A549 (cell line): ENCODE measurements around the gene HPF1. TPM values are rescaled to one million over a fixed set of nuclear protein-coding genes. Genes with fewer than 3 reads are reported as not detected.
A peak's percentile ranks its signal among the peaks of the same experiment; 100 is the strongest.
"Not testable (repeated sequence)": the region's sequence is repeated elsewhere in the genome, so short reads cannot be mapped to it uniquely, and the experiment has no call there.

Source experiments
- ATAC-seq, 2 experiments: fragments of 200-7000 bp in 1 of 2; fragments of >200 bp in 1 of 2; cut with Nextera tagmentation in 1 of 2; cut with Tn5 transposase in 1 of 2; 3 replicates each; pipeline versions ENCODE4 v1.8.0 to v1.9.1; 2018 to 2020; ENCODE audit warnings: mild to moderate bottlenecking in 1 of 2, moderate library complexity in 1 of 2
- CTCF ChIA-PET: fragments of 300-600 bp; sonication (Branson Sonifier 250); formaldehyde crosslinking; extraction: SDS; loops from one replicate; lab custom pipeline; 2021; ENCODE audit warnings: antibody characterized with exemption, inconsistent platforms; lab: Yijun Ruan, JAX
- POLR2A ChIA-PET: fragments of 350-600 bp; formaldehyde crosslinking; extraction: SDS; loops from one replicate; lab custom pipeline; 2021; ENCODE audit warnings: antibody characterized with exemption, inconsistent platforms; lab: Yijun Ruan, JAX
- DNase-seq, 2 experiments: peaks; one replicate each; pipeline versions ENCODE4 v3.0.0 to v3.0.0-alpha.2; 2011 to 2016; ENCODE audit warnings: low read depth in 1 of 2, low spot score in 1 of 2
- FAIRE-seq: peaks from 2 replicates; lab custom pipeline; 2011; peaks lifted over from hg19 to GRCh38; lab: Jason Lieb, UNC
- H3K27ac ChIP-seq, 2 experiments: fragments of >200 bp; sonication (Bioruptor Twin); formaldehyde crosslinking; 3 replicates each; pipeline ENCODE4 v1.5.1; 2016 to 2017
- H3K4me1 ChIP-seq: fragments of >200 bp; sonication (Bioruptor Twin); formaldehyde crosslinking; 3 replicates; pipeline ENCODE4 v1.6.1; 2016
- H3K4me2 ChIP-seq: fragments of >200 bp; sonication (Bioruptor Twin); formaldehyde crosslinking; 3 replicates; pipeline ENCODE4 v1.6.1; 2016
- H3K4me3 ChIP-seq: fragments of >200 bp; sonication (Bioruptor Twin); formaldehyde crosslinking; 3 replicates; pipeline ENCODE4 v1.5.1; 2016
- H3K9me3 ChIP-seq: fragments of >200 bp; sonication (Bioruptor Twin); formaldehyde crosslinking; 3 replicates; pipeline ENCODE4 v1.6.1; 2016
- BHLHE40 ChIP-seq: IDR thresholded peaks from 2 replicates; pipeline ENCODE4 v1.6.1; 2012; ENCODE audit warnings: low read depth, low read length, inconsistent platforms
- CBX8 ChIP-seq: fragments of 200-600 bp; sonication (generic); IDR thresholded peaks from 2 replicates; pipeline ENCODE4 v1.6.1; 2016
- CHD4 ChIP-seq: fragments of 200-600 bp; sonication (generic); IDR thresholded peaks from 2 replicates; pipeline ENCODE4 v1.6.1; 2016; ENCODE audit warnings: antibody characterized with exemption, mild to moderate bottlenecking, borderline replicate concordance
- ESRRA ChIP-seq: fragments of 150-350 bp; IDR thresholded peaks from 2 replicates; pipeline ENCODE4 v1.6.1; 2014; ENCODE audit warnings: mild to moderate bottlenecking, low read length, borderline replicate concordance
- FOSL2 ChIP-seq, 2 experiments: fragments of 450-650 bp in 1 of 2; fragments of >200 bp in 1 of 2; sonication (Bioruptor Twin) in 1 of 2; formaldehyde crosslinking; IDR thresholded peaks; 2 replicates each; pipeline versions ENCODE4 v1.5.0 to v1.6.1; 2016 to 2020; ENCODE audit warnings: mild to moderate bottlenecking in 1 of 2, moderate library complexity in 1 of 2
- FOXS1 ChIP-seq: fragments of 250-450 bp; sonication (Bioruptor Pico); IDR thresholded peaks from 2 replicates; pipeline ENCODE4 v1.5.0; 2020; ENCODE audit warnings: mild to moderate bottlenecking, moderate library complexity
- JUN ChIP-seq, 2 experiments: fragments of >200 bp; sonication (Bioruptor Twin); formaldehyde crosslinking; IDR thresholded peaks; 2 replicates in 1 of 2; 3 replicates in 1 of 2; pipeline ENCODE4 v1.6.1; 2016 to 2017
- KDM5A ChIP-seq: fragments of 200-600 bp; sonication (generic); IDR thresholded peaks from 2 replicates; pipeline ENCODE4 v1.6.1; 2016; ENCODE audit warnings: antibody characterized with exemption, mild to moderate bottlenecking
- MAFK ChIP-seq: fragments of 450-650 bp; IDR thresholded peaks from 2 replicates; pipeline ENCODE4 v1.6.1; 2014; ENCODE audit not compliant: partially characterized antibody
- MAZ ChIP-seq: fragments of 150-350 bp; IDR thresholded peaks from 2 replicates; pipeline ENCODE4 v1.6.1; 2014; ENCODE audit warnings: antibody characterized with exemption, low read depth, low read length, borderline replicate concordance
- PHF8 ChIP-seq: fragments of 200-600 bp; sonication (generic); IDR thresholded peaks from 2 replicates; pipeline ENCODE4 v1.6.1; 2016; ENCODE audit warnings: low read depth, mild to moderate bottlenecking, antibody characterized with exemption, moderate library complexity, borderline replicate concordance
- POLR2A ChIP-seq: IDR thresholded peaks from 2 replicates; pipeline ENCODE4 v1.6.1; 2012; ENCODE audit warnings: mild to moderate bottlenecking, low read length
- RAD21 ChIP-seq, 2 experiments: fragments of >200 bp in 1 of 2; sonication (Bioruptor Twin) in 1 of 2; formaldehyde crosslinking in 1 of 2; IDR thresholded peaks in 1 of 2; conservative IDR thresholded peaks in 1 of 2; 2 replicates in 1 of 2; 3 replicates in 1 of 2; pipeline ENCODE4 v1.6.1; 2012 to 2018; ENCODE audit warnings: inconsistent platforms in 1 of 2
- RCOR1 ChIP-seq: fragments of 150-350 bp; IDR thresholded peaks from 2 replicates; pipeline ENCODE4 v1.6.1; 2014; ENCODE audit warnings: antibody characterized with exemption, low read length, low read depth
- ZC3H11A ChIP-seq: fragments of 450-650 bp; IDR thresholded peaks from 2 replicates; pipeline ENCODE4 v1.6.1; 2014; ENCODE audit warnings: antibody characterized with exemption, mild to moderate bottlenecking
- ZNF302 ChIP-seq: fragments of 250-450 bp; sonication (Bioruptor Pico); IDR thresholded peaks from 2 replicates; pipeline ENCODE4 v1.9.0; 2021; ENCODE audit warnings: inconsistent platforms, mild to moderate bottlenecking, moderate library complexity
- ZSCAN20 ChIP-seq: fragments of 250-450 bp; sonication (Bioruptor Pico); IDR thresholded peaks from 2 replicates; pipeline ENCODE4 v1.8.0; 2022; ENCODE audit warnings: mild to moderate bottlenecking, moderate library complexity
- WGBS: methylation state at CpG from one replicate; pipeline ENCODE4 v1.1.6; 2017; ENCODE audit errors: missing lambda C conversion rate; 5-methylcytosine and 5-hydroxymethylcytosine counted together
- polyA minus RNA-seq: library from RNA; depleted of rRNA, polyadenylated mRNA; stranded (reverse); fragments of >200 nt; gene quantifications from 2 replicates; pipeline ENCODE4 v1.2.3, GENCODE V29; 2011; rRNA and poly(A)+ RNA removed
- polyA plus RNA-seq, 4 experiments: library from polyadenylated mRNA; depleted of rRNA in 3 of 4; stranded (reverse); fragments of >200 nt; fragmentation: RNase III in 1 of 4; extraction: RNeasy Plus Mini Kit Qiagen cat#74134 plus additional on column Dnase treatment in 1 of 4; gene quantifications; 2 replicates in 3 of 4; 3 replicates in 1 of 4; pipeline ENCODE4 v1.2.3, GENCODE V29; 2011 to 2017
- TF ChIP-seq, protein P1 (sequence below): fragments of >200 bp; sonication (Bioruptor Twin); formaldehyde crosslinking; IDR thresholded peaks from 3 replicates; pipeline ENCODE4 v1.6.1; 2016
- TF ChIP-seq, protein P2 (sequence below): IDR thresholded peaks from 2 replicates; pipeline ENCODE4 v1.6.1; 2012
- TF ChIP-seq, protein P3 (sequence below): IDR thresholded peaks from 2 replicates; pipeline ENCODE4 v1.6.1; 2012; ENCODE audit warnings: low read depth, borderline replicate concordance

HPF1 gene
- 19.4 and 33.7 TPM in 2 replicates for polyA plus RNA-seq (2011; rRNA removed)
- 10.2 and 12.6 TPM in 2 replicates for polyA plus RNA-seq (2012; cell fraction: cytosol; rRNA removed)
- polyA plus RNA-seq (2012; cell fraction: nucleus; rRNA removed): 5.9 and 13.0 TPM in 2 replicates
- 21.6 to 23.4 TPM (median 23.0 TPM) in 3 replicates for polyA plus RNA-seq (2017; fragmentation: RNase III; extraction: RNeasy Plus Mini Kit Qiagen cat#74134 plus additional on column Dnase treatment)
- 1.8 and 3.0 TPM in 2 replicates for polyA minus RNA-seq

GRCh38 chr4:169757575-169758184, at the start of gene HPF1:
HPF1 (minus strand) TSS chr4:169757944; CDS start chr4:169757877, 67 bp downstream.
- ATAC-seq: peak; percentile 96 to 98
- H3K4me1 ChIP-seq: peaks cover 6% of the 10 kb centered on the region; the same call in 1 of the 3 replicates
- ChIA-PET CTCF (interaction anchor here (0.6 to 0.9 kb wide), 2 partner anchors 53 to 496 kb away, joined by 3 read pairs; no protein-coding TSS in a partner anchor), POLR2A (no interaction called here)
- WGBS: 7% methylated on average over 5 of the region's 46 CpGs
- no peak for TF ChIP-seq FOXS1 (CRISPR knock-in tag)
- peak; percentile 90 for TF ChIP-seq BHLHE40
- TF ChIP-seq, protein P1, sequence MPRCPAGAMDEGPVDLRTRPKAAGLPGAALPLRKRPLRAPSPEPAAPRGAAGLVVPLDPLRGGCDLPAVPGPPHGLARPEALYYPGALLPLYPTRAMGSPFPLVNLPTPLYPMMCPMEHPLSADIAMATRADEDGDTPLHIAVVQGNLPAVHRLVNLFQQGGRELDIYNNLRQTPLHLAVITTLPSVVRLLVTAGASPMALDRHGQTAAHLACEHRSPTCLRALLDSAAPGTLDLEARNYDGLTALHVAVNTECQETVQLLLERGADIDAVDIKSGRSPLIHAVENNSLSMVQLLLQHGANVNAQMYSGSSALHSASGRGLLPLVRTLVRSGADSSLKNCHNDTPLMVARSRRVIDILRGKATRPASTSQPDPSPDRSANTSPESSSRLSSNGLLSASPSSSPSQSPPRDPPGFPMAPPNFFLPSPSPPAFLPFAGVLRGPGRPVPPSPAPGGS: 0 out of 3 replicates have a peak, but pooled peaks have one; percentile 45
- TF ChIP-seq MAFK: peak; percentile 73
- no peak for TF ChIP-seq KDM5A
- TF ChIP-seq, protein P2, sequence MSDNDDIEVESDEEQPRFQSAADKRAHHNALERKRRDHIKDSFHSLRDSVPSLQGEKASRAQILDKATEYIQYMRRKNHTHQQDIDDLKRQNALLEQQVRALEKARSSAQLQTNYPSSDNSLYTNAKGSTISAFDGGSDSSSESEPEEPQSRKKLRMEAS: peak; percentile 74
- TF ChIP-seq PHF8: peak; percentile 26
- TF ChIP-seq, protein P3, sequence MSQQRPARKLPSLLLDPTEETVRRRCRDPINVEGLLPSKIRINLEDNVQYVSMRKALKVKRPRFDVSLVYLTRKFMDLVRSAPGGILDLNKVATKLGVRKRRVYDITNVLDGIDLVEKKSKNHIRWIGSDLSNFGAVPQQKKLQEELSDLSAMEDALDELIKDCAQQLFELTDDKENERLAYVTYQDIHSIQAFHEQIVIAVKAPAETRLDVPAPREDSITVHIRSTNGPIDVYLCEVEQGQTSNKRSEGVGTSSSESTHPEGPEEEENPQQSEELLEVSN: peak; percentile 53; the same call in 1 of the 2 replicates
- peak in 1 of 2 experiments; percentile 43; a peak in 1 of 5 replicates for TF ChIP-seq JUN (IDR thresholded peaks at IDR 0.05)
- peak; percentile 63 for TF ChIP-seq POLR2A
- TF ChIP-seq, all 56 proteins: peak for 8
- peak; percentile 79 to 83 for DNase-seq
- Histone ChIP-seq H3K9me3 (no peaks in the 10 kb centered on the region), H3K4me3 (peak within 1 kb of the TSS; percentile 64), H3K27ac (peak within 1 kb of the TSS; percentile 69 to 87), H3K4me2 (peak within 1 kb of the TSS; percentile 92)
- no peak for FAIRE-seq

DNA sequence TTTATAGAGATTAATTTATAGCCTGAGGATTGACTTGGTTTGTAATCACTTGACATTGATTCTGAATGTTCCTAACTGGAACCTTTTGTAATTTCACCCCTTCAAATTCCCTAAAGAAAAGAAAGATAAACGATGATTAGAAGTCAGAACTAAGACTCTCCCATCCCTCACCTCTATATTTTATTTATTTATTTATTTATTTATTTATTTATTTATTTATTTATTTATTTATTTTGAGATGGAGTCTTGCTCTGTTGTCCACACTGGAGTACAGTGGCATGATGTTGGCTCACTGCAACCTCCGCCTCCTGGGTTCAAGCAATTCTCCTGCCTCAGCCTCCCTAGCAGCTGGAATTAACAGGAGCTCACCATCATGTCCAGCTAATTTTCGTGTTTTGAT, 49.0 kb upstream of the HPF1 start:
- H3K4me1 ChIP-seq, FAIRE-seq, H3K27ac ChIP-seq, DNase-seq, POLR2A ChIA-PET, H3K9me3 ChIP-seq, ATAC-seq, H3K4me3 ChIP-seq, H3K4me2 ChIP-seq: not testable (repeated sequence)
- WGBS: 38% methylated on average over 3 of the region's 3 CpGs
- TF ChIP-seq ZC3H11A: peak; percentile 45
- CTCF ChIA-PET: interaction anchor here (0.9 to 1.6 kb wide), 2 partner anchors 203 to 241 kb away, joined by 3 to 7 read pairs; no protein-coding TSS in a partner anchor

DNA sequence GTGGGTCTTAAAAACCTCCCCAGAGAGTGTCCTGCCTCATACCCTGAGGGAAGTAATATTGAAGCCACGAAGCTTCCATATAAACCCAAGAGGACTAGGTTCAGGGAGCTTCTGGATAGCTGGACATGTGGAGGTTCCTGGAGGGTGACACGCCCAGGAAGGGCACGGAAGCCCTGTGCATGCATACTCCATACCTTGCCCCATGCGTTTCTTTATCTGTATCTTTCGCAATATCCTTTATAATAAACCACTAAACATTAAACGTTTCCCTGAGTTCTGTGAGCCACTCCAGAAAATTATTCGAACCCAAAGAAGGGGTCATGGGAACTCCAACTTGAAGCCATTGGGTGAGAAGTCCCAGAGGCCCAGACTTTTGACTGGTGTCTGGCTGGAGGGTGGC, 45.7 kb upstream of the HPF1 start:
- ATAC-seq (no peak), DNase-seq (no peak), FAIRE-seq (no peak)
- WGBS: 23% methylated on average over 7 of the region's 7 CpGs
- ChIA-PET CTCF (interaction anchor here (1.4 kb wide), 1 partner anchor 12 kb away, joined by 4 read pairs; no protein-coding TSS in a partner anchor), POLR2A (no interaction called here)
- Histone ChIP-seq H3K4me2 (no peak overlapping the region), H3K27ac (no peak overlapping the region), H3K9me3 (0 out of 3 replicates have a peak, but pooled peaks cover 6% of the 10 kb centered on the region), H3K4me3 (no peak overlapping the region), H3K4me1 (no peaks in the 10 kb centered on the region)
- TF ChIP-seq FOSL2 (IDR thresholded peaks at IDR 0.05) (no peak), FOSL2 (CRISPR knock-in tag; IDR thresholded peaks at IDR 0.05) (no peak), ZC3H11A (no peak), RCOR1 (no peak), ESRRA (no peak), FOXS1 (CRISPR knock-in tag) (no peak), MAFK (no peak), JUN (IDR thresholded peaks at IDR 0.05) (no peak), BHLHE40 (no peak), MAZ (no peak), RAD21 (conservative IDR thresholded peaks at IDR 0.05 in 1 of 2, IDR thresholded peaks at IDR 0.05 in 1 of 2) (no peak), CHD4 (no peak), CBX8 (no peak), ZNF302 (no peak), ZSCAN20 (no peak)
